Erythroblast (primary cell): ENCODE measurements around the gene SH3RF2.

Experiments used
- GATA1 ChIP-seq: IDR thresholded peaks from 2 replicates; pipeline ENCODE4 v1.6.1; 2011; ENCODE audit warnings: low read depth, mild to moderate bottlenecking, control low read depth, low read length, moderate library complexity
- POLR2A ChIP-seq: IDR thresholded peaks from 2 replicates; pipeline ENCODE4 v1.6.1; 2011; ENCODE audit warnings: mild to moderate bottlenecking, low read length

DNA sequence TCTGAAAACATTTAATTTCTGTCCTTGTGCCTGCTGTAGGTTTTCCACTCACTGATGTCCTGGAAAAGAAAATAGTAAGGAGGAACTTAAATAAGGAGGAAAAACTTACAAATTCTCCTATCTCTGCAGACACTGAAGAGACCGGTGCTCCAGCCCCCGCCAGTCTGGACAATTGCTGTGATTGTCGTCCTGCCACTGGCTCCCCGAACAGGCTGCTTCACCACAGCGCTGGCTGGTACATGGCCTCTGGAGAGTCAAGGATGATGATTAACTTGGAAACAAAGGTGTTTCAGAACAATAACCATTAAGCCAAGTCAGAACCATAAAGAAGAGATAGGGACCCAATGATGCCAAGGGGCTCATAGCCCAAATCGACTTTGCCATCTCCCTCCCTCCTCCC is 161.7 kb downstream of the SH3RF2 start:
- TF ChIP-seq POLR2A, result no peak
- no peak for TF ChIP-seq GATA1
